Smooth muscle cell of the umbilical artery (primary cell): ENCODE measurements around the gene FUBP3. TPM values are rescaled to one million over a fixed set of nuclear protein-coding genes. Genes with fewer than 3 reads are reported as not detected.

Experiments used
- total RNA-seq: library from RNA; depleted of rRNA; stranded (reverse); fragments of >200 nt; gene quantifications from 2 replicates; pipeline ENCODE4 v1.2.3, GENCODE V29; 2014

Gene FUBP3
- total RNA-seq: 31.8 and 52.3 TPM in 2 replicates

GRCh38 chr9:130578865-130579737 lies at the start of gene FUBP3:
Gene FUBP3, plus strand, starts transcription at chr9:130579577. Its CDS starts 104 bp downstream, at chr9:130579681.

GRCh38 chr9:130664251-130665028 lies 85.1 kb downstream of the FUBP3 start, which contains the start of gene PRDM12:
Gene PRDM12, plus strand, starts transcription at chr9:130664594. Its CDS starts 60 bp downstream, at chr9:130664654.

Other genes starting within 250 kb of the FUBP3 start
- gene ASS1, start 134.6 kb upstream of the FUBP3 start, total RNA-seq: 111 and 265 TPM in 2 replicates
- 0.09 TPM in 1 of 2 replicates, not detected in the other for gene PRDM12, start 85.0 kb downstream of the FUBP3 start, total RNA-seq
- 21.7 and 36.5 TPM in 2 replicates for gene EXOSC2, start 114.2 kb downstream of the FUBP3 start, total RNA-seq